Stimulated activated CD8-positive, alpha-beta memory T cell treated with anti-CD3 and anti-CD28 coated beads, Interleukin-12 subunit alpha, Interleukin-12 subunit beta, amount 100 ng/mL, for 24 hours (primary cell): ENCODE measurements around the gene SH3GL2.
"Not testable (repeated sequence)": the region's sequence is repeated elsewhere in the genome, so short reads cannot be mapped to it uniquely, and the experiment has no call there.

Source experiments
- DNase-seq: peaks from one replicate; pipeline ENCODE4 v3.0.0-alpha.2; 2020; ENCODE audit errors: extremely low read depth

Gene SH3GL2

DNA sequence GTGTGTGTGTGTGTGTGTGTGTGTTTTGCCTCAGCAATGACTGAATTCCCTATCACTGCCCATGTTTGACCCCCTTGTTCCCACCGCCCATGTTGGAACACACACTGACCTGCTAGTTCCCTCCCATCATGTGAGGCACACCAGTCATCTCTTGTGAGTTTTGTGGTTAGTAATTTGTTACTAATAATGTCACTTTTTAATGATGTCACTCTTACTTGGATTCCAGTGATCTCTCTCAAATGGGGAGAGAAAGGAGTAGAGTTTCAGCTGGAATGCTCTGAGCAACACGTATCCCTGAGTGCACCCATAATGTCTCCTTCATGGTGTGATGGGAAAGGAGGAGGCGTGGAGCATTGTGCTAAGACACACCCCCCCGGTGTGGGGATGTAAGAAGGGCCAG is 172.6 kb downstream of the SH3GL2 start:
- DNase-seq, result no peak

DNA sequence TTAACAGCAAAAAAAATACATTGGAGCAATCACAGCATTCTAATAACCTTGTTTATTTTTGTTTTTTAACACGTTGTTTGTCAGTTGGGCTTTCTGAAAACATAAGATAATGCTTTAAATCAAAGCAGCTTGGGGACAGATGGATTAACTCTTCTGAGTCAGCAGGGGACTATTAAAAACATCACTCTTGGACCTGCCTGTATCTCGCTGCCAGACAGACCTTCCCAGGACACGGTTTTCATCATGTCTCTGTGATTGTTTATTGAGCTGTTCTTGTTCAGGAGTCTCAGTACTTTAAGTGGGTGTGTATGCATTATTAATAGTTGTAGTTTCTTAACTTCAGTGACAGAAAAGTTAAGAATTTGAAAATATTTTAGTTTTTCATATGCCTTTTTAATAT is 173.2 kb downstream of the SH3GL2 start:
- no peak for DNase-seq

DNA sequence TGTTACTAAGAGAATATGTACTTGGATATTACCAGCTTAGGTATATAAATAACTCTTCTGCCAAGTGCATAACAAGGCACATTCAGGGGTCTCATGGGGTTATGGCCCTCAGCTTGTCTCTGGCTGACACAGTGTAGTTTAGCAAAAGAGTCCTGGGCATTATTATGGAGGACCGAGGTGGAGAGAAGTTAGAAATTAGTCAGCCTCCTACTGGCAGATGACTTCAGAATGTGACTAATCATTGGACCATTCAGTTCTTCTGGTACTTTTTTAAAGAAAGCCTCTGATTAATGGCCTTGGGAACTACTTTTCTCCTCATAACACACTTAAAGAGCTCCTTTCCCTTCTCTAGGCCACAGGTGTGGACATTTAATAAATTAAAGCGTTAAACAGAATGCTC is 178.9 kb downstream of the SH3GL2 start:
- DNase-seq, result no peak

DNA sequence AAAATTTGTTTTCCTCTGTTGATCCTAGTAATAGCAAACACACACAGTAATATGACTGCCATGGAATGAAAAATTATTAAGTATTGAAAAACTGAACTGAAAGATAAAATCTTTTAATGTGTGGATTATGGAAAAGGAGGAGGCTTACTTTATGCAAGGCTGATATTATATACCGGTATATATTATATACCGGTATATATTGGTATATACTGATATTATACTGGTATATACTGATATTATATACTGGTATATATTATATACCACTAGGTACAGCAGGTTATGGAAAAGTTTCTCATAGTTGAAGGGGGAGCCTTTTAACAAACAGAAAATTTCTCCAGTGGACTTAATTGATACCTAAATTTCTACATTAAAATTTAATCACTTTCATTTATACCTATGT is 181.4 kb downstream of the SH3GL2 start:
- no peak for DNase-seq

DNA sequence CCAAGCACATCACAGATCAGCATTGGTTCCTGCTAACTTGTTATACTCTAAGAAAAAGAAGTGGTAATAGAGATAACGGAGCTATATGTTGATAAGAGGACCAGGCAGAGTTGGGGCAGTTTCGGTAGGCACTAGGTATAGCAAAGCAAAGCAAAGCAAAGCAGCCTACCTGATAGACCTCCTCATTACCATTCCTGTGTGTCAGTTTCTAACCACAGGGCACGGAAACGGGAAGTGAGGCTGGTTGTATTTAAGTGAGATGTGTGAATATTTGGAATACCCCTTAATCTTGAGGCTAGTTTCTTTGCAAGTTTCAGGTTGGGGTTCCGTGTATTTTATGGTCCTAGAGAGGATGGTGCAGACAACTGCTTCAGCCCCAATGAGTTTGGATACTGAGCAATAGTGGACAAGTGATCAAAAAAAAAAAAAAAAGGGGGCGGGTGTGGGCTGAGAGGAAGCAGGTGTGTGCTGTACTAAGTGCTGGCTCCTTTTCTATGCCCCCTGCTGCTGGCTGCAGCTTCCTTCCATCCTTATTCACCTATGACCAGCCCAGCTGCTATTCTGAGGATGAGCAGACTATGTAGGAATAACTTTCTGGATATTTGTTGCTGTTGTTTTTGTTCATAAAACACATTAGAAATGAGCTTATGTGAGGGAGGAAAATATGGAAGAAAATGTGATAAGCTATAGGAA is 183.3 kb downstream of the SH3GL2 start:
- DNase-seq, result no peak

DNA sequence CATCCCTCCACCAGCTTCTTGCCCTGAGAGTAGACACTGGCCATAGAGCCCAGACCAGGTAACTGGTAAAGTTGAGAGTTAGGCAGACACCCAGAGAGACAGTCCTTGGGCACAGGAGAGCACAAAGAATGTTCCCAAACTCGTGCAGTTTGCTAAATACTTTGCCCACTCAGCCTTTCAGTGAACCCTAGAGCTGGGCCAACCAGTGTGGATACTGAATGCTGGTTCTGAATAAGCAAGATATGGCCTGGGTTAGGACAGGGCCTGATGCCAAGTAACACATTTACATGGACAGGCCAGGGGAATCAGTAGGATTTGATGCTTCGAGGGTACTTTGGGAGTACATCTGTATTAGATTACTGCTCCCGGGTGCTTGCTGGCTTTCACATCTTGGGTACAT is 185.4 kb downstream of the SH3GL2 start:
- DNase-seq, result no peak

DNA sequence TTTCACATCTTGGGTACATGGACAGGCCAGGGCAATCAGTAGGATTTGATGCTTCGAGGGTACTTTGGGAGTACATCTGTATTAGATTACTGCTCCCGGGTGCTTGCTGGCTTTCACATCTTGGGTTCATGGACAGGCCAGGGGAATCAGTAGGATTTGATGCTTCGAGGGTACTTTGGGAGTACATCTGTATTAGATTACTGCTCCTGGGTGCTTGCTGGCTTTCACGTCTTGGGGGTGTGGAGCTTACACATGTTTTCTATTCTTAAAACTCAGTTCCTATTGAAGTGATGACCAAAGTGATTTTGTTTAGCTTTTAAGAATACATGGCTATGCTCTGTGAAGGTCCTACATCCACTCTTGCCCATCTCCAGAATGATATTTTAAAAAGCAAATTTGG is 186.3 kb downstream of the SH3GL2 start:
- not testable (repeated sequence) for DNase-seq

DNA sequence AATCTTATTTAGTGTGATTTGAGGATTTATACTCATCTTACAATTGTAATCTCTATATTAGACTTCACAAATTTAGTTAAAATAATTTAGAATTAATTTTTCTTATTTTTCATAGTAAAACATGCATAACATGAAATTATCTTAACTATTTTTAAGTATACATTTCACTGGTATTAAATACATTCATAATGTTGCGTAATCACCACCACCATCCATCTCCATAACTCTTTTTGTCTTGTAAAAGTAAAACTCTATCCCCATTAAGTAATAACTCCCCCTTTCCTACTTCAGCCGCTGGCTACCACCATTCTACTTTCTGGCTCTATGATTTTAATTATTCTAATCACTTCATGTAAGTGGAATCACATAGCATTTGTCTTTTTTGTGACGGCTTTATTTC is 193.4 kb downstream of the SH3GL2 start:
- DNase-seq, result no peak

DNA sequence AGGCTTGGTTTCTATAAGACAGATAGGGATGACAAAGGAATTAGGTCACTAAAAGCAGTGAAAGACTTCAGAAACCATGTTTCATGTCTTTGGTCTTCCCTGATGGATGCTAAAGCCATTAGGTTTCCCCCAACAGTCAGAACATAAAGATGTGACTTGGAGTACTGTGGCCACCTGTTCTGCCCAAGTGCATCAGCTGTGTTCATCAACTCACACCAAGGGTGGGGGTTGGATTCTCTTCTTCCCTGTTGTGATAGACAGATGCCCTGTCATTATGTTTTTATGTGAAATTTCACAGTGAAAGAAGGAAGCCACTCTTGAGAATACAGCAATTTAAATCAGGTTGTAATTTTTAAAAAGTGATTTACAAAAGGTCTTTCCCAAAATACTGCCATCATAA is 196.8 kb downstream of the SH3GL2 start:
- no peak for DNase-seq

DNA sequence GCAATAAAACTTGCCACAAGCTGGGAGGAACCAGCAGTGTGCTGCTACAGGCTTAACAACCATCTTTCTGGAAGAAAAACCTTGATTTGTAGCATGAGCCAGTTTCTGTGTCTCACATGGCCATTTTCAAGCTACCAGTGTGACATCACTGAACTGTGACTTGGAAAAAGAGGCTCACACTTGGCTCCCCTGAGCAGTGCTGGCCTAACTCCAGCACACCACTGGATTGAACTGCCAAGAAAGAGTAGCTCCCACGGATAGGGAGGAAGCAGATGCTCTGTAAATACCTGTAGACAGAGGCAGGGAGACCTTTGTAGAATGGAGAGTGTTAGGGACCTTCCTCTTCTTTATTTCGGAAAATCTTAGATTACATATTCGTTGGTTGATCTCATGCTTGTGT is 197.9 kb downstream of the SH3GL2 start:
- DNase-seq, result no peak

DNA sequence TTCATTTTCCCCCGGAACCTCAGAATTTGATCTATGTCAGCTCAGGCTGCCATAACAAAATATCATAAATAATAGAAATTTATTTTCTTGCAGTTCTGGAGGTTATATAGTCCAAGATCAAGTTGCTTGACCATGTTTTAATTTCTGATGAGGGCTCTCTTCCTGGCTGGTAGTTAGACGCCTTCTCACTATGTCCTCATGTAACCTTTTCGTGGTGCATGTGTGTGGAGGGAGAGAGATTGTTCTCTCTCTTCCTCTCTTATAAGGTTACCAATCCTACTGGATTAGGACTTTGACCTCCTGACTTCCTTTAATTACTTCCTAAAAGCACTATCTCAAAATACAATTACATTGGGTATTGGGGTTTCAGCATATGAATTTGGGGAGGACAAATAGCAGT is 198.6 kb downstream of the SH3GL2 start:
- DNase-seq, result no peak

DNA sequence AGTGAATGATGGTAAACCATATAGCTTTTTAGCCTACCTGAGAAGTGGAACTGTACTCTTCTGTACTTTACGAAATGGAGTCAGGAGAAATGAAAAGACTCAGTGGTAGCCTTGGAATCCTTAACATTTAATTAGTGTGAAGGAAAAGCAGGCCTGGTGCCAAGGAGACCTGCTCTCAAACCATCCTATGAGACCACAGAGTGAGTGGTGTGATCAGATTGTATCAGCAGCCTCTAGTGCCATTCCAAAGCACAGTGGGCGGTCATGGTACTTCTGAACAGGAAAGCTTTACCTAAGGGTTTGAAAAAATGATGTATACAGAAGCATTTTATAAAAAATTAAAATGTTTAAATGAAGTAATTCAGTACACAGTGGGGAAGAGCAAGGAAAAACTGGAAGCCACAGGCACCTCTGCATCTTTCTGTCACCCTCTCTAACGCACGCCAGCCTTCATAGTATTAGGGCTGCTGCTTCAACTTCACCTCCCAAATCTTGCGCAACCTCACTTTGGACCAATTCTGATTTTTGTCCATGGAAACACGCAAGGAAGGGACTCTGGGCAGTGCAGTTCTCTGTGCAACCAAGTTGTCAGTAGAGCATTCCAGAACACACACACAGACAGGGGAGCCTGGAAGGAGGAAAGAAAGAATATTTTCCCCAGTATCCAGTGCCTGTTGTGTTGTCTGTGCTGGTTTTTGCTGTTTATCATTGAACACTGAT is 203.7 kb downstream of the SH3GL2 start:
- no peak for DNase-seq

DNA sequence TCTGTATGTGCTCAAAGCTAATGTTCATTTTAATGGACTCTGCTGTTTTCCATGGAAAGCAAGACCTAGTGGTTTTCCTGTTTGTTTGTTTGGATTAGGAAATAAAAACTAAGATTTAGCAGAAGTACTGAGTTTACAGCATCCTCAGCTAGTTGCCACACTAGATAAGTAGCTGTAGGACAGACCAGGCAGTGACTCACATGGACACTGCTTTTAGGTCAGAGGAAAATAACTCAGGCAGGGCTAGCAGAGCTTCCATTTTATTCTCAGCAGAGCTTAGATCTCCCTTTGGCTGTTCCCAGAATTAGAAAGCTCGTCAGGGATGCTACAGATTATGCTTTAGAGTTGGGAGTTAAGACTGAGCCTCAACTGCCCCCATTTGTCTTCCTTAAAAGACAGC is 204.4 kb downstream of the SH3GL2 start:
- DNase-seq, result no peak

DNA sequence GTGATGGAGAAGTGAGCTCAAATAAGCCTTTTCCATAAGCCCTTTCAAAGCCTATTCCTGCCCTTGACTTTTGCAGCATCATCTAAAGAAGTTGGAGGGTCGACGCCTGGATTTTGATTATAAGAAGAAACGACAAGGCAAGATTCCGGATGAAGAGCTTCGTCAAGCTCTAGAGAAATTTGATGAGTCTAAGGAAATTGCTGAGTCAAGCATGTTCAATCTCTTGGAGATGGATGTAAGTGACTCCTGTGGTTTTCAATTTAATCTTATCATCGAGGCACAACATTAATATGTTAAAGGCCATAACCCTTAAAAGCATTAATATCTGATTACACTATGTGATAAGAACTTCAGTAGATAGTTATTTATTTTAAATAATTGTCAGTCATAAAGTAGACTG is 210.4 kb downstream of the SH3GL2 start:
- DNase-seq, result no peak

DNA sequence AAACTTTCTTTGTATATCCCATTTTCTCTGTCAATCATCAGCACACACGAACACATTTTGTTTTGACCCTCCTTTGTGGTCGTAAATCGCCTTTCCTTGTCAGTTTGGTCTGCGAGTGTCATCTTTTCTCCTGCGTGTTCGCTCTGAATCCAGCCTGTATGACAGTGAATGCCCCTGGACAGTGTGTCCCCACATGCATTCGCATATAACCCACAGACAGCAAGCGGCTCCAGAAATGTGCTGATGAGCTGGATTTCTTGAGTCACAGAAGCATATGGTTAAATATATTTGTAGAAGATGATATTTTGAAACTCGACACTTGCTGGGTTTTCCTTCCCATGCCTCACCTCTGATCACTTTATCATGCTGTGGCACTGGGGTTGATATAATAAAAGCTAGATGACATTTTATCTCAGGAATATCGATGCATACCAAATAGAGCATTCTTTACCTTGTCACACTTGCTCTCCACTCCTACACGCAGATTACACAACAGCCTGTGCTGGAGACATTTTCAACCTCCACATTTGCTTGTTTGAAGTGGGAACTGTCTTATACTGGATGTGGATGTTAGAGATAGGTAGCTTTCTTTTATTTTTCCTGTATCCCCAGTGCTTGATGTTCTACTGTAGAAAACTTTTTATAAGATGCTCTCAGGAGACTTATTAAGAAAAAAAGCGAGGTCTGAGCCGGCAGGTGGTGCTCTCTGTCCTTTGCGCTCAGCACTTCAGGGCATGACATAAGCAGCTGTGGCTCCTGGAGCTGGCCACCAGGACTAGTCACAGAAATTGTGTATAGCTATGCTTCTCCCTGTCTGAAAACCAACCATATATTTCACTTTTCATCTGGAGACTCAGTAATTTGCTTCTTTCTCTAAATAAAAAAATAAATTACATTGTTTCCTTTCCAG is 215.1 kb downstream of the SH3GL2 start:
- no peak for DNase-seq

DNA sequence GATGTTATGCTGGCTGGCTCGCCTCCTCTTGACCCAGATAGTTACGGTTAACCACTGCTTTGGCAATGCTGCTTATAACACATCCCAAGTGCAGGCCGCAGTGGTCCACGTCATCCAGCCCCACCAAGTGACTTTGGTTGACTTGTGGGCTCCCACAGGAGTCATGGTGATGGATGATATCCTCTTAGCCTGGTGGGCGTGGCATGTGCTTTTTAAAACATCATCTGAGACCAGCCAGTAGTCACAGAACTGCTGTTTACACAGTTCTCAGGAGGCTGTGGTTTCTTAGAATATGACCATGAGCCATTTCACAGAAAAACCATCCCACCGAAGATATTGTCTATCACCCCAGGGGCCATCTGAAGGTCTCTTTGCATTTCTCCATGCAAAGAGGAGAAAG is 216.9 kb downstream of the SH3GL2 start:
- no peak for DNase-seq

DNA sequence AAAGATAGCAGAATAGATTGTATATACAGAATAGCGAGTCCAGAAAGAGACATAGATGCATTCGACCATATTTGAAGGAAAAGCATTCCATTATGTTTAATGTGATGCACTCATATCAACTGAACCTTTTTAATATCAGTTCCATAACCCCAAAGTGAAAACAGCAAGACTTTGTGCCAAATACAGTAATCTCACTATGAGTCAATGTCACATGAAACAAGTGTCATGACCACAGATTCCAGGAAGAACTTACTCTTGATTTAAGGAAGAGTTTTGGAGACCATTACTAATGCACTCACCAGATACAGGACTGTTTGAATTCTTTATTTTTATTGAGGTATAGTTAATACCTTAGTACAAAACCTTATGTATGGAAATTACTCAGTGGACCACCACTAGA is 220.5 kb downstream of the SH3GL2 start:
- no peak for DNase-seq

DNA sequence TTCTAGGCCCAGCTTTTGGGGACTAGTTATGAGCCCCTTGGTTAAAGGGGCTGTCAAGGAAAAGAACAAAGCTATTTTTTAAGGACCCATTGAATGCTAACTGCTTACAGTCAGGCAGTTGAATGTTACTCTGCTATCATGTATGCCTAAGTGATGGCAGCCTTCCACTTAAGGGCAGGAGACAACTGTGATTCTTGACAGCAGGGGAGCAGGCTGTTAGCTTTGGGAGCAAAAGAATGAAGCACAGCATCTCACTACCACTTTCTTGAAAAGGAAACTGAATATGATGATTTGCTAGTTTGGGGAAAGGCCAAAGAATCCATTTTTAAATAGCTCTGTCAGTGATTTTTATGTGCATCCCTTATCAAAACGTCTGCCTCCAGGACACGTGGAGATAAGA is 221.6 kb downstream of the SH3GL2 start:
- no peak for DNase-seq

DNA sequence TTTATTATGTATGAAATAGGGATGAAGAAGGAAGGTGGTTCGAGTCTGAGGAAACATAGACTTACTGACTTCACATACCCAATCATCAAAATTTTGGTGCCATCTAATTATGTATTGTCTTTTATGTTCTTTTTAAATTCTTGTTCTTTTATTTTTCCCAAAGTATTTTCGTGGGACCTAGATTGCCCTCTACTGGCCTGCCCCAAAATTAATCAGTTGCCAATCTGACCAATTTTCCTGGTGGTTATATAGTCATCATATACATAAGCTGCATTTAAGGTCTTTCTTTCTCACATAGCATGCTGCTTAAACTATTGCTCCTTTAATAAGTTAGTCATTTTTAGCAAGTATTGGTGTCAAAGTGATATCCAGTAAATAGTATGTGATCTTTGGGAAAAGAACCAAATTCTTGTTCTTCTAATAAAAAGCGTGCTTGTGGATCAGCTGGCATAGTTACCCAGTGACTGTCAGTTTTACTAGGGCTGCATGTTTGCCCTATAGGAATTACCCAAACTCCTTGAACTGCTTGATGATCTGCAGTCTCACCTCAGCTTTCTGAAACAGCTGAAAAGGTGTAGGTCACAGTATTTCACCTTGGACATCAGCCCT is 223.5 kb downstream of the SH3GL2 start:
- no peak for DNase-seq

DNA sequence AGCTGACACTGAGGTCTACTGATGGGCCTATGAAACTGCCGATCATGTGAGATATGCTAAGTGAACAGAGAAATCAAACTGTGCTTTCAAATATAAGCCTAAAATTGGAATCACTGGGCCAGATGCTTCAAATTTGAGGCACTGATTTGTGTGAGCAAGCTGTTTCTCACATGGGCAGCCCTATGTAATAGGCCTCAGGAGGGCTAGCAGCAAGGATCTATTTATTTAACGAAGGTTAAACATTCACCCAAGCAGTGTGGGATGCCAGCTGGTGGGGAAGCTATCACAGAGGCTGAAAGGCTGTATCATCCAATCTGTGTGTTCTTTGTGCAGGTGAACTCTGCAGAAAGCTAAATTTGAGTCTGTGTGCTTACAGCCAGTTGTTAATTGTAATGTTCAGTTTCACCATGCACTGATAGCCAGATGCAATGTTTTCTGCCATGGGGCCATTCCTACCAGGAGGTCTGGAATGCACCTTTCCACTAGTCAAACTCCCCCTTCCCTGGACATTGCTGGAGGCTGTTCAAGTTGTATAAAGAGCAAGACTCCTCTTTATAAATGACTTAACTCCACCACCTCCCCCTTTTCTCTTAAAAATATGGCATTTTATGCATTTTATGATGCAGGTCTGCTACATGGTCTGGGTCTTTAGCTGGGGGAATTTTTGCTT is 228.9 kb downstream of the SH3GL2 start:
- no peak for DNase-seq

DNA sequence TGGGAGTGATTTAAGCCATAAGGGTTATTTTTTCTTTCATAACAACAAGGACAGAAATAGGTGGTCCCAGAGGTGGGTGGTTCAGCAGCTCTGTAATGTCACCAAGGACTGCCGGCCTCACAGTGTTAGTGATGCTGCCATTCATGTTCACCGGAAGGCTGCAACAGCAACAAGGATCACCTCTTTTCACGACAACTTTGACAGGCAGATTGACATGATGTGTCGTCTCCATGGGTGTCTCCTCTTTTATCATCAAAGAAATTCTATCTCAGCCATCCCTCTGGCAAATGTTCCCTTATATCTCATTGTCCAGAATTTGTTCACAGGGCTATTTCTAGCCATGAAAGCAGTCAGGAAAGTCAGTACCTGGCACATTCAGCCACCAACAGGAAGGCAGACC is 231.5 kb downstream of the SH3GL2 start:
- DNase-seq, result no peak
